Gastrocnemius medialis (tissue), 4 donors: ENCODE data around the gene PYGB. TPM values are rescaled to one million over a fixed set of nuclear protein-coding genes. Genes with fewer than 3 reads are reported as not detected.

Experiments used
- ATAC-seq, 2 donors: fragments of 150-250 bp; one replicate each; pipeline ENCODE4 v1.9.1; 2016
- DNase-seq, 2 donors: peaks; one replicate each; pipeline ENCODE4 v3.0.0-alpha.2; 2019
- H3K27ac ChIP-seq, 4 donors: fragments of 200-600 bp; sonication (generic); 1 replicate in 1 of 4; 2 replicates in 3 of 4; pipeline ENCODE4 v1.5.1; 2016 to 2018; ENCODE audit warnings: mild to moderate bottlenecking in 2 of 4, moderate library complexity in 1 of 4
- H3K27me3 ChIP-seq, 3 donors: fragments of 200-600 bp; sonication (generic) in 2 of 3; 1 replicate in 1 of 3; 2 replicates in 2 of 3; pipeline versions ENCODE4 v1.5.1 to v1.6.0; 2016 to 2019; ENCODE audit warnings: mild to moderate bottlenecking in 1 of 3, moderate library complexity in 1 of 3
- H3K36me3 ChIP-seq, 2 donors: fragments of 200-600 bp; sonication (generic) in 1 of 2; one replicate each; pipeline ENCODE4 v1.5.1; 2017 to 2018
- H3K4me1 ChIP-seq, 2 donors: fragments of 200-600 bp; sonication (generic) in 1 of 2; one replicate each; pipeline ENCODE4 v1.5.1; 2016 to 2017; ENCODE audit warnings: mild to moderate bottlenecking in 2 of 2
- H3K4me3 ChIP-seq, 4 donors: fragments of 200-600 bp; sonication (generic) in 3 of 4; 1 replicate in 1 of 4; 2 replicates in 3 of 4; pipeline ENCODE4 v1.5.1; 2016 to 2019; ENCODE audit warnings: mild to moderate bottlenecking in 2 of 4
- H3K9me3 ChIP-seq, 3 donors: fragments of 200-600 bp; sonication (generic) in 2 of 3; 1 replicate in 1 of 3; 2 replicates in 2 of 3; pipeline ENCODE4 v1.5.1; 2016 to 2019
- CTCF ChIP-seq, 5 experiments: fragments of 450-650 bp in 3 of 5; fragments of 200-600 bp in 2 of 5; sonication (generic) in 2 of 5; IDR thresholded peaks in 4 of 5; conservative IDR thresholded peaks in 1 of 5; 1 replicate in 4 of 5; 2 replicates in 1 of 5; pipeline ENCODE4 v1.5.1; 2016 to 2019; ENCODE audit warnings: antibody characterized with exemption in 5 of 5, mild to moderate bottlenecking in 3 of 5, moderate library complexity in 3 of 5
- POLR2A ChIP-seq, 2 donors: fragments of 450-650 bp; IDR thresholded peaks; one replicate each; pipeline ENCODE4 v1.6.1; 2017; ENCODE audit warnings: antibody characterized with exemption in 2 of 2, mild to moderate bottlenecking in 2 of 2, moderate library complexity in 2 of 2
- in situ Hi-C, 4 donors: fragments of 200-750 bp; cut with MboI; loops; one replicate each; pipeline versions ENCODE4 v1.15.0 to v1.8.0; 2017; ENCODE audit warnings: low sequenced_read_pairs in 4 of 4
- intact Hi-C: fragments of 100-400 bp; cut with DNase I; formaldehyde crosslinking; loops from one replicate; pipeline ENCODE4 v1.15.1; 2023; ENCODE audit warnings: low total_unique reads
- total RNA-seq, 4 donors: library from RNA; depleted of rRNA; stranded (reverse); fragments of >200 nt; gene quantifications; one replicate each; pipeline versions ENCODE4 v1.1.0 to v1.2.3, GENCODE V29; 2016

The PYGB gene
- total RNA-seq, 4 donors from 2014 or later = 13.6 to 50.7 (median 27.0) TPM

- no peak for ATAC-seq
- Histone ChIP-seq H3K27me3 (no peaks in the 10 kb centered on the region), H3K4me1 (peaks cover 4 to 5% of the 10 kb centered on the region in 2 donors), H3K4me3 (no peak overlapping the region), H3K27ac (no peak overlapping the region), H3K9me3 (no peaks in the 10 kb centered on the region), H3K36me3 (no peaks in the 10 kb centered on the region)
- TF ChIP-seq CTCF (IDR thresholded peaks at IDR 0.05 in 4 of 5, conservative IDR thresholded peaks at IDR 0.05 in 1 of 5) (no peak), POLR2A (IDR thresholded peaks at IDR 0.05) (no peak)
- DNase-seq = no peak
- in situ Hi-C loops (loop anchor here in 1 of 4 donors (10.0 kb wide), 1 partner anchor 93 kb away; the partner anchor contains the start of gene ABHD12), intact Hi-C loops (no loop called here)
These were observed 53.6 kb downstream of the PYGB start for GRCh38 chr20:25301357-25301920.

GRCh38 chr20:25302596-25302995 lies 54.7 kb downstream of the PYGB start:
- DNase-seq = no peak
- ATAC-seq = no peak
- in situ Hi-C loops = loop anchor here in 1 of 4 donors (10.0 kb wide), 1 partner anchor 92 kb away; the partner anchor contains the start of gene ABHD12

GRCh38 chr20:25303292-25304024 lies 55.6 kb downstream of the PYGB start:
- no peak overlapping the region for H3K4me3 ChIP-seq
- TF ChIP-seq POLR2A (IDR thresholded peaks at IDR 0.05) = no peak
- no peak for TF ChIP-seq CTCF (IDR thresholded peaks at IDR 0.05 in 4 of 5, conservative IDR thresholded peaks at IDR 0.05 in 1 of 5)
- ATAC-seq (no peak), DNase-seq (no peak)
- no peaks in the 10 kb centered on the region for H3K36me3 ChIP-seq
- intact Hi-C loops (no loop called here), in situ Hi-C loops (loop anchor here in 1 of 4 donors (10.0 kb wide), 1 partner anchor 91 kb away; the partner anchor contains the start of gene ABHD12)
- no peak overlapping the region for H3K27ac ChIP-seq
- no peaks in the 10 kb centered on the region for H3K4me1 ChIP-seq
- H3K27me3 ChIP-seq = no peaks in the 10 kb centered on the region
- H3K9me3 ChIP-seq = no peaks in the 10 kb centered on the region

More at GRCh38 chr20:25302596-25302995, 54.7 kb downstream of the PYGB start:
- Histone ChIP-seq H3K4me3 (no peak overlapping the region), H3K36me3 (no peaks in the 10 kb centered on the region), H3K4me1 (no peaks in the 10 kb centered on the region), H3K27ac (no peak overlapping the region), H3K9me3 (no peaks in the 10 kb centered on the region), H3K27me3 (no peaks in the 10 kb centered on the region)
- TF ChIP-seq POLR2A (IDR thresholded peaks at IDR 0.05) (no peak), CTCF (IDR thresholded peaks at IDR 0.05 in 4 of 5, conservative IDR thresholded peaks at IDR 0.05 in 1 of 5) (no peak)
- intact Hi-C loops = no loop called here

GRCh38 chr20:25304025-25304549 lies 56.2 kb downstream of the PYGB start:
- Histone ChIP-seq H3K4me1 (no peaks in the 10 kb centered on the region), H3K27ac (no peak overlapping the region), H3K36me3 (no peaks in the 10 kb centered on the region), H3K4me3 (no peak overlapping the region), H3K27me3 (no peaks in the 10 kb centered on the region), H3K9me3 (no peaks in the 10 kb centered on the region)
- TF ChIP-seq POLR2A (IDR thresholded peaks at IDR 0.05) (no peak), CTCF (IDR thresholded peaks at IDR 0.05 in 4 of 5, conservative IDR thresholded peaks at IDR 0.05 in 1 of 5) (no peak)
- ATAC-seq (no peak), DNase-seq (no peak)
- intact Hi-C loops (no loop called here), in situ Hi-C loops (loop anchor here in 1 of 4 donors (10.0 kb wide), 1 partner anchor 91 kb away; the partner anchor contains the start of gene ABHD12)
